HG03097 (cell line): Measurements from ENCODE around the gene ADD1.
A peak's percentile ranks its signal among the peaks of the same experiment; 100 is the strongest.

Experiments used
- ATAC-seq: cut with Tn5 transposase; IDR thresholded peaks from one replicate; pipeline ENCODE4 v1.9.1; 2021; ENCODE audit not compliant: unreplicated experiment, low FRiP score

ADD1 gene

DNA sequence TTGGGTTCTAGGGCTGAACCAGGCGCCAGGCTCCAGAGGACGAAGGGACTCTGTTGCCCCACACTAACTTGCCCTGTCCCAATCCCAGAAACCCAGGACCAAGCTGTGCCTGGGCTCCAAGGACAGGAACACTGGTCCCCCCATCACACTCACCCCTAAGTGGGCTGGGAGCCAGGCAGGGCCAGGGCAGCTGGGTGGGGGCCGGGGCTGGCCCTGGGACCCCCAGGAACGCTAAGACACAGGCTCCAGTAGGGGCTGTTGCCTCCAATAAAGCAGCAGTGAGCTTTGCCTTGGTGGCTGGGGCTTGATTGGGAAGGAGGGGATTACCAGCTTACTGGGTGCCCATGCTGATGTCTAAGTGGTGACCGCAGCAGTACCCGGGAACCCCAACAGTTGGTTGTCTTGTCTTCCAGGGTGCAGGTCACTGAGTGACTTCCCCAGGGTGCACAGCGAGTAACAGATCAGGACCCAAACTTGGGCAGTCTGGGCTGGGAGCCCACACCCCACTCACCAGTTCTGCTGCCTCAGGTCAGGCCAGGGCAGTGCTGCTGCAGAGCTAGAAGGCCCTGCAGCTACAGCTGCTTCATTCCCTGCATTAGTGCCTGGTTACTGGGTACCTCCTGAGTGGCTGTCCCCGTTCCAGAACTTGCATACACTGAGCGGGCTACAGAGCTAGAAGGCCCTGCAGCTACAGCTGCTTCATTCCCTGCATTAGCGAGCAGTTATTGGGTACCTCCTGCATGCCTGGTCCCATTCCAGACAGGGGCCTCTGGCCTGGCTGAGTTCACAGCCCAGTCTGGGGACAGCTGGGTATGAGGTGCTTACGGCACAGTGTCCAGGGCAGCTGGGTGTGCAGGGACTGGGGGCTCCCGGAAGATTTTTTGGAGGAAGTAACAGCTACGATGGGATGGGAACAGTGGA is 9.4 kb upstream of the ADD1 start:
- ATAC-seq = no peak

DNA sequence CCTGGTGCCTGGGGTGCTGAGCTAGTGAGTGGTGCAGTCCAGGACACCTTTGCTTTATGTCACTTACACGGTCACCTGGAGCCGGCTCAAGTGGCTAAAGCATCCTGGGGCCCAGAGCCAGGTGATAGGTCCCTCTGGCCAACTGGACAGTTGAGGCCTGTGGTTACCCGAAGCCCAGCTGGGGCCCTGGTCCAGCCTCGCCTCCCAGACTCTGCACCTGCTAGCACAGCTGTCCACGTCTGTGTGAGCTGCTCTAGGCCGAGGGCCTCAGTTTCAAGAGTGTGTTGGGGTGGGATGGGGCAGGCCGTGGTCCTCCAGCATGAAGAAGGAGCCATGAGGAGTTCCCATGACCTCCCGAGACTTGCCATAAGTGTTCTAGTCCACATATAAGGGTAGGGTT is 7.7 kb upstream of the ADD1 start:
- no peak for ATAC-seq

GRCh38 chr4:2836391-2836859 is 7.2 kb upstream of the ADD1 start:
- ATAC-seq = no peak

DNA sequence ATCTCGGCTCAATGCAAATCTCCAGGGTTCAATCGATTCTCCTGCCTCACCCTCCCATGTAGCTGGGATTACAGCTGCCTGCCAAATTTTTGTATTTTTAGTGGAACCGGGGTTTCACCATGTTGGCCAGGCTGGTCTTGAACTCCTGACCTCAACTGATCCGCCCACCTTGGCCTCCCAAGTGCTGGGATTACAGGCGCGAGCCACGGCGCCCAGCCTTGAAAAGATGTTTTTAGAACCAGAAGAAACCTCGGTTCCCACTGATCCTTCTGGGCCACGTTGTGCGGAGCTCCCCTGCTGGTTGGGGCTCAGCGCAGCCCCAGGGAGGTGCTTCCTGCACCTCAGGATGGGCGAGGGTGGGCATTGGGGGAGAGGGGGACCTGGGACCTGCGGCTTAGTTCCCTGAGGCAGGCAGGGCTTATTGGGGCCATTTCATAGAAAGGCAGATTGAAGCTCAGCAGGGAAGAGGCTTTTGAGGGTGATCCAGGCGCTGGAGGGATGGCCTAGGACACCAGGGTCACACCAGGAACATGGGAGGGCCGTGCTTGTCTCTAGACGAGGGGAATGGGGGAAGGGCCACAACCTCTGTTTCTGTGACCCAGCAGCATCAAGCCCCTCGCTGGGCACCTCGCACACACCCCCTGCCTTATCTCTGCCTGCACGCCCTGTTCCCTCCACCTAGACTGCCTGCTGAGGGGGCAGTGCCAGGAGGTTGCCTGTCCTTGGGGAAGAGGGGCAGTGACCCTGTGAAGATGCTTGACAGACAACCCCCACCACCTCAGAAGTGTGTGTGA is 6.3 kb upstream of the ADD1 start:
- ATAC-seq = no peak

- no peak for ATAC-seq
These were observed 5.6 kb upstream of the ADD1 start for GRCh38 chr4:2837904-2838496.

- no peak for ATAC-seq
These were observed 4.6 kb upstream of the ADD1 start for GRCh38 chr4:2839060-2839459.

DNA sequence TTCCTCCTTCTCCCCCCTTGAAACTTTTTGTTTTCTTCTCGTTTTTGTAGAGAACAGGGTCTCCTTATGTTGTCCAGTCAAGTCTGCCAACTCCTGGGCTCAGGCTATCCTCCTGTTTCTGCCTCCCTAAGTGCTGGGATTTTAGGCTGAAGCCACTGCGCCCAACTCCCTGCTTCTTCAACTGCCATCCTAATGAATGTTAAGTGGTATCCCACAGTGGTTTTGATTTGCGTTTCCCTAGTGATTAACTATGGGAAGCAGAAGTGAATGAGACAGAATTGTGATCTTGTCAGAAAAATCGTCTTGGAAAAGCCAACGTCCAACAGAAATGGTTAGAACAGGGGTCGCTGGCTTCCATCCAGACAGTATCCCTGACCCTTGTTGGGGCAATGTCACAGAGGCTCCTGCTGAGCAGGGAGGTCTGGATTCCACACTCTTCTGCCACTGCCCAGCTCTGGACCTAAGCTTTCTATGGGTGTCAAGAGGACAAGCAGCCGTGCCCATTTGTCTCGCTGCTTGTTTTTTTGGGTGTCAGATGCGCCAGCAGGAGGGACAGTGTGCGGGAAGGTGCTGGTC is 869 bp upstream of the ADD1 start:
- no peak for ATAC-seq

DNA sequence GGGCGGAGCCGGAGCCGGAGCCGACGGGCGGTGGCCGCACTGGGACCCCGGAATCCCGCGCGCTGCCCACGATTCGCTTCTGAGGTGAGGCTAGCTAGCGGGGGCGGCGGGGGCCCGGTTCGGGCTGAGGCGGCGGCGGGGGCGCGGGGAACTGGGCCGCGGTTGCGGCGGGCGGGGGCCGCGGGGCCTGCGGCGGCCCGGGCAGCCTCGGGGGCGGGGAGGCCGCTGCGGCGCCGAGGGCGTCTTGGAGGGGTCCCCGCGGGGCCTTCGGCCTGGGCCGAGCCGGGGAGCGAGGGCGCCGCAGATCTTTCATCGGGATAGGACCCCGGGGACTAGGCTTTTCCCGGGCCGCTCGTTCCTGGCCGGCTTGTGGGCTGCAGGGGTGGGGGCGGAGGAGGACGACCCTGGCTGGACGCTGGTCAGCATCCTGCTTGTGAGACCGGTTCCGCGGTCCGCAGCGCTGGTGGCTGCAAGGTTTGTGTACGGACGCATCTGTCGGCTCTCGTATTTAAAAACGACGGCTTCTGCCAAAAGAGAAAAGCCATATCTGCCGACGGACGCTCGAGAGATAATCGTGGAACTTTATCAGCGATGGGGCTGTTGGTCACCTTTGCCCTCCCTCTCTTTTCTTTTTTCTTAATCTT is 419 bp downstream of the ADD1 start:
- ATAC-seq = peak; percentile 19

DNA sequence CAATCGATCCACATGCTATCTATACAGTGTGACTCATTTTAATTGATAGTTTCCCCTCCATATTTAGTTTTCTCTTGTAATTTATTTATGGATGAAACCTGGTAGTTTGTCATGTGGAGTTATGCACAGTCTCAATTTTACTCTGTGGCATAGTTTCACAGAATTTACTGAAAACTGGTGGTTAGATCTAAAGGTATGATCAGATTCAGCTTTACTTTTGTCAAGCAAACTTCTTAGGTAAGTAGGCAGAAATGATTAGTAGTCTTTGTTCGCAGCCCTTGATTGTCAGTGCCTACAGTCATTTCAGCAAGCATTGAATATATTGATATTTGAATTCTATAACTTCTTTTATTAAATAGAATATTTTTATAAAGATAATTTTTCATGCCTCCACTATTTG is 2.5 kb downstream of the ADD1 start:
- no peak for ATAC-seq

DNA sequence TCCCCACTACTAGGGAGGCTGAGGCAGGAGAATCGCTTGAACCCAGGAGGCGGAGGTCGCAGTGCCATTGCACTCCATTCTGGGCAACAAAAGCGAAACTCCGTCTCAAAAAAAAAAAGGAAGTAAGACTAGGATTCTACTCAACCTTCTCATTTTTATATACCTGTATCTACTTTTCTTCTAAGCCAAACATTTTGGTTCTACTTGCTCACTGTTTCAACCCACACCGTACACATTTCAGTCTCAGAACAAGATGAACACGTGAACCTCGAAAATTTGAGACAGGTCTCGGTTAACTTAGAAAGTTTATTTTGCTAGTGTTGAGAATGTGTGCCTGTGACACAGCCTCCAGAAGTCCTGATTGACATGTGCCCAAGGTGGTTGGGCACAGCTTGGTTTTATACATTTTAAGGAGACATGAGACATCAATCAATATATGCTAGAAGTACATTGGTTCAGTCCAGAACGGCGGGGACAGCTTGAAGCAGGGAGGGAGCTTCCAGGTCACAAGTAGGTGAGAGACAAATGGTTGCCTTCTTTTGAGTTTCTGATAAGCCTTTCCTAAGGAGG is 3.7 kb downstream of the ADD1 start:
- ATAC-seq = no peak

- ATAC-seq = no peak
These were observed 4.8 kb downstream of the ADD1 start for GRCh38 chr4:2848449-2848848.

- no peak for ATAC-seq
These were observed 5.9 kb downstream of the ADD1 start for GRCh38 chr4:2849267-2850152.

- no peak for ATAC-seq
These were observed 7.5 kb downstream of the ADD1 start for GRCh38 chr4:2850966-2851798.

DNA sequence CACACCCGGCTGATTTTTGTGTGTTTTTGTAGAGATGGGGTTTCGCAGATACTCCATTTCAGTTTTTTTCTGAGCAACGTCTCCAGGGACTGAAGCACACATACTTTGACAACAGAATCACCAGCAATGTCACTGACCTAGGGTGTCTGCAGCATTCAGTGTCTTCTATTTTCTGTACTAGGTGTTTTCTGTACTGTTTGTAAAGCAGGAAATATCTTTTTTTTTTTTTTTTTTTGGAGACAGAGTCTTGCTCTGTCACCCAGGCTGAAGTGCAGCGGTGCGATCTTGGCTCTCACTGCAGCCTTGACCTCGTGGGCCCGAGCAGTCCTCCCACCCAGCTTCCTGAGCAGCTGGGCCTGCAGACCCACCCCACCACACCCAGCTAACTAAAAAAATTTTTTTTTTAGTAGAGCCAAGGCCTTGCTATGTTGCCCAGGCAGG is 8.9 kb downstream of the ADD1 start:
- ATAC-seq = peak; percentile 50

DNA sequence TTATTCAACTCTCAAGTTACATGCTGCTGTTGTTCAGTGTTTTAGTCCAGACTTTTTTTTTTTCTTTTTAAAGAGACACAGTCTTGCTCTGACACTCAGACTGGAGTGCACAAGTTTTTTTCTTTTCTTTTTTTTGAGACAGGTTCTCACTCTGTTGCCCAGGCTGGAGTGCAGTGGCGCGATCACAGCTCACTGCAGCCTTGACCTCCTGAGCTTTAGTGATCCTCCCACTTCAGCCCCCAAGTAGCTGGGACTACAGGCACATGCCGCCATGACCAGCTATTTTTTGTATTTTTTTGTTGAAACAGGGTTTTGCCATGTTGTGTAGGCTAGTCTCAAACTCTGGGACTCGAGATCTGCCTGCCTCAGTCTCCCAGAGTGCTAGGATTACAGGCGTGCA is 11.9 kb downstream of the ADD1 start:
- ATAC-seq = no peak

- ATAC-seq = no peak
These were observed 12.6 kb downstream of the ADD1 start for GRCh38 chr4:2856266-2856665.

GRCh38 chr4:2857349-2857927 is 13.8 kb downstream of the ADD1 start:
- ATAC-seq = no peak
